ENCODE results near the gene ZDHHC4.
"Not testable (repeated sequence)": the region's sequence is repeated elsewhere in the genome, so short reads cannot be mapped to it uniquely, and the experiment has no call there.

ZDHHC4 gene

GRCh38 chr7:6576024-6576866, 1.0 kb upstream of the ZDHHC4 start:
- peak overlapping the region; percentile 20; the same call in 1 of the 2 replicates for H3K4me2 ChIP-seq
- H4K20me1 ChIP-seq (ENCODE audit: insufficient read depth) = no peaks in the 10 kb centered on the region
- no peaks in the 10 kb centered on the region for H3K4me1 ChIP-seq (ENCODE audit: low read depth, poor library complexity, severe bottlenecking)
- H3K27me3 ChIP-seq (ENCODE audit: insufficient read depth, low read depth) = no peaks in the 10 kb centered on the region
- no peak overlapping the region for H3K9ac ChIP-seq
- TF ChIP-seq CTCF (conservative IDR thresholded peaks at IDR 0.05; ENCODE audit: low read depth, low read length) = no peak
- no peaks in the 10 kb centered on the region for H3K79me2 ChIP-seq (ENCODE audit: insufficient read depth, low read depth)
- H3K27ac ChIP-seq = no peak overlapping the region
- no peak overlapping the region for H3K4me3 ChIP-seq (IDR thresholded peaks at IDR 0.05; ENCODE audit: insufficient read depth, low read depth, low read length)
- no peaks in the 10 kb centered on the region for H3K36me3 ChIP-seq (ENCODE audit: insufficient read depth)
- H2AFZ ChIP-seq (ENCODE audit: low read depth) = 0 out of 2 replicates have a peak overlapping the region, but pooled peaks have one; percentile 25

- H2AFZ ChIP-seq (ENCODE audit: low read depth) = peak overlapping the region; percentile 25; the same call in 1 of the 2 replicates
- not testable (repeated sequence) for H3K9ac ChIP-seq; H3K27me3 ChIP-seq (ENCODE audit: insufficient read depth, low read depth); H3K4me1 ChIP-seq (ENCODE audit: low read depth, poor library complexity, severe bottlenecking); H3K36me3 ChIP-seq (ENCODE audit: insufficient read depth); H3K27ac ChIP-seq; H3K4me3 ChIP-seq (IDR thresholded peaks at IDR 0.05; ENCODE audit: insufficient read depth, low read depth, low read length); H3K79me2 ChIP-seq (ENCODE audit: insufficient read depth, low read depth); H4K20me1 ChIP-seq (ENCODE audit: insufficient read depth)
- H3K4me2 ChIP-seq = peak overlapping the region; percentile 20; the same call in 1 of the 2 replicates
These were observed 336 bp upstream of the ZDHHC4 start for GRCh38 chr7:6576867-6577368.

- Histone ChIP-seq H4K20me1 (ENCODE audit: insufficient read depth) (no peaks in the 10 kb centered on the region), H3K9ac (no peak overlapping the region), H3K79me2 (ENCODE audit: insufficient read depth, low read depth) (no peaks in the 10 kb centered on the region), H2AFZ (ENCODE audit: low read depth) (no peak overlapping the region), H3K27ac (no peak overlapping the region), H3K4me3 (IDR thresholded peaks at IDR 0.05; ENCODE audit: insufficient read depth, low read depth, low read length) (no peak overlapping the region), H3K4me1 (ENCODE audit: low read depth, poor library complexity, severe bottlenecking) (no peaks in the 10 kb centered on the region), H3K36me3 (ENCODE audit: insufficient read depth) (no peaks in the 10 kb centered on the region), H3K27me3 (ENCODE audit: insufficient read depth, low read depth) (no peaks in the 10 kb centered on the region), H3K4me2 (no peak overlapping the region)
- no peak for TF ChIP-seq CTCF (conservative IDR thresholded peaks at IDR 0.05; ENCODE audit: low read depth, low read length)
These were observed 1.1 kb downstream of the ZDHHC4 start for GRCh38 chr7:6578114-6579084.

- no peaks in the 10 kb centered on the region for H3K36me3 ChIP-seq (ENCODE audit: insufficient read depth)
- no peak overlapping the region for H2AFZ ChIP-seq (ENCODE audit: low read depth)
- H3K27ac ChIP-seq = no peak overlapping the region
- no peak overlapping the region for H3K4me2 ChIP-seq
- no peak overlapping the region for H3K4me3 ChIP-seq (IDR thresholded peaks at IDR 0.05; ENCODE audit: insufficient read depth, low read depth, low read length)
- H3K79me2 ChIP-seq (ENCODE audit: insufficient read depth, low read depth) = no peaks in the 10 kb centered on the region
- no peak overlapping the region for H3K9ac ChIP-seq
- H3K4me1 ChIP-seq (ENCODE audit: low read depth, poor library complexity, severe bottlenecking) = no peaks in the 10 kb centered on the region
- TF ChIP-seq CTCF (conservative IDR thresholded peaks at IDR 0.05; ENCODE audit: low read depth, low read length) = no peak
- H4K20me1 ChIP-seq (ENCODE audit: insufficient read depth) = no peaks in the 10 kb centered on the region
- no peaks in the 10 kb centered on the region for H3K27me3 ChIP-seq (ENCODE audit: insufficient read depth, low read depth)
These were observed 2.2 kb downstream of the ZDHHC4 start for GRCh38 chr7:6579446-6579845.

- not testable (repeated sequence) for H3K4me3 ChIP-seq (IDR thresholded peaks at IDR 0.05; ENCODE audit: insufficient read depth, low read depth, low read length); H3K36me3 ChIP-seq (ENCODE audit: insufficient read depth); H3K4me1 ChIP-seq (ENCODE audit: low read depth, poor library complexity, severe bottlenecking); H4K20me1 ChIP-seq (ENCODE audit: insufficient read depth); H3K9ac ChIP-seq; H3K27me3 ChIP-seq (ENCODE audit: insufficient read depth, low read depth); H3K4me2 ChIP-seq; H3K79me2 ChIP-seq (ENCODE audit: insufficient read depth, low read depth); H3K27ac ChIP-seq; H2AFZ ChIP-seq (ENCODE audit: low read depth)
These were observed 8.6 kb downstream of the ZDHHC4 start for GRCh38 chr7:6585746-6586432.

Measured in KMS-11 (cell line).